NOMO-1 (cell line): ENCODE measurements around the gene CDH3.

Experiments
- DNase-seq, 2 experiments: peaks; one replicate each; lab custom pipeline; 2025; ENCODE audit not compliant: unreplicated experiment in 2 of 2; lab: John Stamatoyannopoulos, UW

CDH3 gene

DNA sequence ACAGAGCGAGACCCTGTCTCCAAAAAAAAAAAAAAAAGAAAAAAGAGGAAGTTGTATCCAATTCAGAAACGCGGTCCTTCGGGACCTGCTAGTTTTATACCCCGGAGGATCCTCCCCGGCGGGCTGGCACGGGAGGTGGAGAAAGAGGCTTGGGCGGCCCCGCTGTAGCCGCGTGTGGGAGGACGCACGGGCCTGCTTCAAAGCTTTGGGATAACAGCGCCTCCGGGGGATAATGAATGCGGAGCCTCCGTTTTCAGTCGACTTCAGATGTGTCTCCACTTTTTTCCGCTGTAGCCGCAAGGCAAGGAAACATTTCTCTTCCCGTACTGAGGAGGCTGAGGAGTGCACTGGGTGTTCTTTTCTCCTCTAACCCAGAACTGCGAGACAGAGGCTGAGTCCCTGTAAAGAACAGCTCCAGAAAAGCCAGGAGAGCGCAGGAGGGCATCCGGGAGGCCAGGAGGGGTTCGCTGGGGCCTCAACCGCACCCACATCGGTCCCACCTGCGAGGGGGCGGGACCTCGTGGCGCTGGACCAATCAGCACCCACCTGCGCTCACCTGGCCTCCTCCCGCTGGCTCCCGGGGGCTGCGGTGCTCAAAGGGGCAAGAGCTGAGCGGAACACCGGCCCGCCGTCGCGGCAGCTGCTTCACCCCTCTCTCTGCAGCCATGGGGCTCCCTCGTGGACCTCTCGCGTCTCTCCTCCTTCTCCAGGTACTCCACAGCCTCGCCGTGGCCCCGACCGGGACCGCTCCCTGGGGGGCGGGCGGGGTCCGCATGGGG is at the start of gene CDH3:
TSS of gene CDH3 (plus strand) at position 596 of the 779 bp plus-strand sequence. CDS start at position 666, 70 bp downstream.
- peak in 1 of 2 experiments; percentile 12 for DNase-seq

GRCh38 chr16:68596266-68596665 is 48.8 kb upstream of the CDH3 start:
- no peak for DNase-seq

DNA sequence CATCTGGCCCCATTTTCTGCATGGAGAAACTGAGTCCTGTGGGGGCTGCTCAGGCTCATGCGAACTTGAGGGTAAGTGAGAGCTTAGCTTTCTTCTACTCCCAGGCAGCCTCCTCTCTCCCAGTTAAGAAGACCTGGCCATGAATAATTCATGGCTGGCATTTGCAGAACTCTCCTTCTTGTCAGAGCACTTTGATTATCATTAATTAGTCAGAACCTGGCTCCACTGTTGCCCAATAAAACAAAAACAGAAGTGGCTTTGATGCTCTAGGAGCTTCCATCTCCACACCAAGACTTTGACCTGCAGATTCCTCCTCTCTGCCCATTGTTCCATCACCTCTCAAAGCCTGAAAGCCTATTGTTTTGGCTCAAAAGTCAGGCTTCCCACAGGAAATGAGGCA is 45.5 kb upstream of the CDH3 start:
- DNase-seq, result no peak

DNA sequence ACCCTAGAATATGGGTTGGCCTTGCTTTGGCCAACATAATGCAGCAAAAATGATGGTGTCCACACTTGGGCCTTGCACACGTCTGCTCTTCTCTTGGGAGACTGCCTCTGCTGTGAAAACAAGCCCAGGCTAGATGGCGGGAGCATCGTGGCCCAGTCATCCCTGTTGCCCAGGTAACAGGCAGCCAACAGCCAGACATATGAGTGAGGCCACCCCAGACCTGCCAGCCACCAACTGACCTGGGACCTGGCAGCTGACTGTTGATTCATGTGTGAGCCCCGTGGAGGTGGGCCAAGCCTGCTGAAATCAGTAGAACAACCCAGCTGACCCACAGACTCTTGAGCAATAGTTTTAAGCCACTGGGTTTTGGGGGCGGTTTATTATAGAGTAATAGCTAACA is 39.4 kb upstream of the CDH3 start:
- no peak for DNase-seq

GRCh38 chr16:68607443-68607842 is 37.7 kb upstream of the CDH3 start:
- DNase-seq, result no peak

DNA sequence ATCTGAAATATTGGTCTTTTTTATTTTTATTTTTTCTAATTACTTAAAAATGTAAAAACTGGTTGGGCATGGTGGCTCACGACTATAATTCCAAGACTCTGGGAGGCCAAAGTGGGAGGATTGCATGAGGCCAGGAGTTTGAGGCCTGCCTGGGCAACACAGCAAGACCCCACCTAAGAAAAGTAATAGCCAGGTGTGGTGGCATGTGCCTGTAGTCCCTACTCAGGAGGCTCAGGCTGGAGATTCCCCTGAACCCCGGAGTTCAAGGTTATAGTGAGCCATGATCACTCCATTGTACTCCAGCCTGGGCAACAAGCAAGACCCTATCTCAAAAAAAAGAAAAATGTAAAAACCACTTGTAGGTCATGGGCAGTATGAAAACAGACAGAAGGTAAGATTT is 36.8 kb upstream of the CDH3 start:
- DNase-seq, result no peak

DNA sequence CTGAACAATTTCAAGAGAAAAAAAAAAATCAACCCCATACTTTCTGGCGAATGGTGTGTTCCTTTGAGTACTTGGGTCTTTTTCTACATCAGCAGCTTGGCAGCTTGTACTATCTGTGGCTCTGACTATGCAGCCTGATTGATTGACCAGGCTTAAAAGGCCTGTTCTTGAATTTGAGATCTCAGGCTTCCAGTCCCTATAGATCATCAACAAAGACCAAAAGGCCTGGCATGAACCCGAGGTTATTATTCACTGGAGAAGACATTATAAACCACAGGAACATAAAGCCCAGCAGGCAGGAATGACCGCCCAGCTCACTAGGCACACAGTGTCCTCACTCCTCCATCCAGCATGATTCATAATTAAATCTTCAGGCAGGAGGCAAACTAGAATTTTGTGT is 32.1 kb upstream of the CDH3 start:
- no peak for DNase-seq

GRCh38 chr16:68617734-68618133 is 27.4 kb upstream of the CDH3 start:
- DNase-seq, result no peak

GRCh38 chr16:68626557-68626956 is 18.6 kb upstream of the CDH3 start:
- DNase-seq, result no peak

GRCh38 chr16:68627951-68628425 is 17.1 kb upstream of the CDH3 start:
- no peak for DNase-seq

- DNase-seq, result no peak
Observed at GRCh38 chr16:68629351-68629910, 15.7 kb upstream of the CDH3 start.

DNA sequence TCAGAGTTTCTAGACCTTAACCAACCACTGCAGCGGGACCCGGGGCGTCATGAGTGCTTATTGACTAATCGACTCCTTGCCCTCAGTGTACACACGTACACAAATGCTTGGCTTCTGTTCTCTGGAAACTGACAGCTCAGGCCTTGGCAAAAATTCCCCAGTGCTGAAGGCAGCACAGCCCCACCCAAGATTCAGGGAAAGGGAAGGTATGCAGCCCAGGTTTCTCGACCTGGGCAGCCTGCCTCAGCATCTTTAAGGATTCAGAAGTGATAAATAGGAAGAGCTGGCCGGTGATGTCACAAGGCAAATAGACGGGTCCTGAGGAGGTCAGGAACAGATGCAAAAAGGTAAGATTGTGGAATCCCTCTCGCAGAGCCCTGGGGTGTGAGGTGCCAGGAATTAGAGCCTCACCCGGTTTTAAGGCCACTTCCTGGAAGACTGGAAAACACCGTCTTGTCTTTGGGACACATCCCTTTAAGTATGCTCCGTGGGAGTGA is 9.0 kb upstream of the CDH3 start:
- no peak for DNase-seq

GRCh38 chr16:68636818-68637217 is 8.3 kb upstream of the CDH3 start:
- no peak for DNase-seq

DNA sequence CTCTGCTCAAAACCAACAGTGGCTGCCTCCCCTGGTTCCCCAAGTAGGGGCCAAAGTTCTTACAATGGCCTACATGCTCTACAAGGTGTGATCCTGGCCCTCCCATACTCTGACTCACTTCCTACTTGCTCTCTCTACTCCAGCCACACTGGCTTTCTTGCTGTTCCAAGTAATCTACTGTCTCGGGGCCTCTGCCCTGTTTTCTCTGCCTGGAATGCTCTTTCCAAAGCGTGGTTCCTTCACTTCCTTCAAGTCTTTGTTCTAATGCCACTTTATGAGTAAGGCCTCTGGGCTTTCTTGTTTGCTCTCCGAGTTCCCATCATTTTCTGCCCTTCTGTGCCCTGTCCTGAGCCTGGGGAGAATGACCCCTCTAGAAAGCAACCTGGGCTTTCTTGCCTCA is 4.1 kb upstream of the CDH3 start:
- no peak for DNase-seq

GRCh38 chr16:68642047-68642435 is 3.1 kb upstream of the CDH3 start:
- no peak for DNase-seq

GRCh38 chr16:68642436-68643101 is 2.5 kb upstream of the CDH3 start:
- DNase-seq, result no peak

DNA sequence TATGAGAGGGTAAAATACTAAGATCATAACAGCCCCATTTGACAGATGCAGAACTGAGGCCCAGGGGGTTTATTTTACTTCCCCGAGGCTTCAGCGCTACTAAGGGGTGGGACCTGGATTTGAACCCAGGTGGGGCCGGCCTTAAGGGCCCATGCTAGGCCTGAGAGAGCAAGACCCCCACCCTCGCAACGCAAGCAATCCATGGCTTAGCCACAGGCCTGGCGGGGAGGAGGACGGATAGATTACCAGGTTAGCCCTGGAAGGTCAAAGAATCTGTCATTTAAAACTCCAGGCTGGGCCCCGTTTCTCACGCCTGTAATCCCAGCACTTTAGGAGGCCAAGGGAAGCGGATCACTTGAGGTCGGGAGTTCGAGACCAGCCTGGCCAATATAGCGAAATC is 1.9 kb upstream of the CDH3 start:
- no peak for DNase-seq

DNA sequence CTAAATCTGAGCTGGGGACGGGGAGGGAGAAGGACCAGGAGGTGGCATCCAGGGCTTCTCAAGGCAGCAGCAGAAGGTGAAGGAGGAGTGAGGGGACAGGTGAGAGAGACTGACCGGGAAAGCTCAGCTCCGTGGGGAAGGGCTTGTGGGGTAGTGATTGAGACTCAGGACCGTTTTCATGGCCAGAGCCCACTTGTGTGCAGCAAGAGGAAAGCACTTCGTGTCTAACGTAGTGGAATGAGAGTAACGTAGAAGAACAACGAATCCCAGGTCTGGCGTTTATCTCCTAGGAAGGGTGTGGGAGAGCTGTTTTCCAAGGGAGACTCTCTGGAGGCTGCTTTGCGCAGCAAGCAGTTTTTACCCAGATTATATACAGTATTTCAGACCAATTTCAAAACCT is 1.3 kb upstream of the CDH3 start:
- DNase-seq, result no peak

DNA sequence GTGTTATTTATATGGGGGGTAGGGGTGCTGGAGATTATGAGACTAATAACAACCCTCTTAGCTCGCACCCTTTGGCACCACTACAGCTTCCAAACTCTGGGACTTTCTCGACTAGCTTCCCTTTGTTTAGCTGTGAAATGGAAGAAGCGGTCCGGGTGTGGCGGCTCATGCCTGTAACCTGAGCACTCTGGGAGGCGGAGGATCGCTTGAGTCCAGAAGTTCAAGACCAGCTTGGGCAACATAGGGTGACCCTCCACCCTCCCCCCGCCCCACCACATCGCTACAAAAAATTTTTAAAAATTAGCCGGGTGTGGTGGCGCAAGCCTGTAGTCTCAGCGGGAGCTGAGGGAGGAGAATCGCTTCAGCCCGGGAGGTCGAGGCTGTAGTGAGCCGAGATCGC is 814 bp upstream of the CDH3 start:
- DNase-seq, result no peak

- no peak for DNase-seq
Observed at GRCh38 chr16:68645494-68646388, 631 bp downstream of the CDH3 start.
